IMR-90 (cell line): ENCODE data around the gene PSEN1. TPM values are rescaled to one million over a fixed set of nuclear protein-coding genes. Genes with fewer than 3 reads are reported as not detected.

ENCODE experiments used
- ATAC-seq: fragments of 200-7000 bp; cut with Tn5 transposase; 2 replicates; pipeline ENCODE4 v1.9.1; 2020; ENCODE audit warnings: low read depth, mild to moderate bottlenecking, moderate library complexity
- BruUV-seq: library from RNA; stranded (reverse); fragments of 400-500 nt; replicated peaks from 2 replicates; lab custom pipeline; 2021; lab: Mats Ljungman, UMichigan
- CTCF ChIA-PET: fragments of 300-600 bp; formaldehyde crosslinking; extraction: SDS; loops from one replicate; lab custom pipeline; 2021; ENCODE audit warnings: antibody characterized with exemption; lab: Yijun Ruan, JAX
- POLR2A ChIA-PET: fragments of 300-600 bp; sonication (Branson Sonifier 250); formaldehyde crosslinking; loops from one replicate; lab custom pipeline; 2022; ENCODE audit warnings: antibody characterized with exemption; ENCODE audit not compliant: unreplicated experiment; lab: Charles Lee
- DNase-seq: peaks from one replicate; pipeline ENCODE4 v3.0.0; 2013
- H2AFZ ChIP-seq: replicated peaks from 2 replicates; pipeline ENCODE3; 2013; ENCODE audit warnings: low read length, mild to moderate bottlenecking; ENCODE audit not compliant: poor library complexity
- H2AK5ac ChIP-seq: 2 replicates; pipeline ENCODE4 v1.6.1; 2013; ENCODE audit warnings: low read depth, low read length, inconsistent platforms
- H2AK9ac ChIP-seq: replicated peaks from 2 replicates; pipeline ENCODE3; 2013; ENCODE audit warnings: mild to moderate bottlenecking, low read depth, low read length, moderate library complexity; ENCODE audit not compliant: poor library complexity
- H2BK120ac ChIP-seq: 2 replicates; pipeline ENCODE4 v1.6.1; 2013; ENCODE audit warnings: low read depth, low read length, inconsistent platforms
- H2BK15ac ChIP-seq: 3 replicates; pipeline ENCODE4 v1.6.1; 2013; ENCODE audit warnings: low read depth, low read length, inconsistent platforms
- H2BK20ac ChIP-seq: 2 replicates; pipeline ENCODE4 v1.6.1; 2013; ENCODE audit warnings: low read depth, mild to moderate bottlenecking, inconsistent platforms, low read length, moderate library complexity
- H2BK5ac ChIP-seq: 2 replicates; pipeline ENCODE4 v1.6.1; 2013; ENCODE audit warnings: mild to moderate bottlenecking, low read depth, low read length, inconsistent platforms; ENCODE audit not compliant: poor library complexity, severe bottlenecking
- H3K14ac ChIP-seq: replicated peaks from 2 replicates; pipeline ENCODE4 v1.6.1; 2013; ENCODE audit warnings: low read depth, low read length, inconsistent platforms
- H3K18ac ChIP-seq: 2 replicates; pipeline ENCODE4 v1.6.1; 2013; ENCODE audit warnings: low read depth, low read length, control low read depth
- H3K23ac ChIP-seq: 2 replicates; pipeline ENCODE4 v1.6.1; 2013; ENCODE audit warnings: low read depth, low read length, inconsistent platforms
- H3K27ac ChIP-seq: 2 replicates; pipeline ENCODE4 v1.5.1; 2013; ENCODE audit warnings: mild to moderate bottlenecking, control low read depth, low read length; ENCODE audit not compliant: insufficient read depth
- H3K27me3 ChIP-seq: 2 replicates; pipeline ENCODE4 v1.6.1; 2013; ENCODE audit warnings: low read length; ENCODE audit not compliant: control insufficient read depth, insufficient read depth
- H3K36me3 ChIP-seq: 2 replicates; pipeline ENCODE4 v1.6.1; 2013; ENCODE audit warnings: low read length, mixed read lengths; ENCODE audit not compliant: control insufficient read depth, insufficient read depth
- H3K4ac ChIP-seq: 2 replicates; pipeline ENCODE4 v1.6.1; 2013; ENCODE audit warnings: low read depth, low read length, inconsistent platforms
- H3K4me1 ChIP-seq: 2 replicates; pipeline ENCODE4 v1.6.1; 2013; ENCODE audit warnings: low read length, mixed read lengths; ENCODE audit not compliant: control insufficient read depth, insufficient read depth
- H3K4me2 ChIP-seq: 2 replicates; pipeline ENCODE4 v1.6.1; 2013; ENCODE audit warnings: low read depth, mild to moderate bottlenecking, control low read depth, low read length, moderate library complexity
- H3K4me3 ChIP-seq: 2 replicates; pipeline ENCODE4 v1.5.1; 2013; ENCODE audit warnings: low read depth, mild to moderate bottlenecking, control low read depth, low read length, moderate library complexity; ENCODE audit not compliant: insufficient read depth
- H3K56ac ChIP-seq: 2 replicates; pipeline ENCODE4 v1.6.1; 2013; ENCODE audit warnings: low read length, inconsistent platforms; ENCODE audit not compliant: insufficient read depth; ENCODE audit errors: extremely low read depth
- H3K79me1 ChIP-seq, 2 experiments: 2 replicates each; pipeline ENCODE4 v1.6.1; 2013; ENCODE audit warnings: low read length in 2 of 2, inconsistent platforms in 1 of 2, low read depth in 1 of 2
- H3K9ac ChIP-seq: 2 replicates; pipeline ENCODE4 v1.6.1; 2013; ENCODE audit warnings: low read depth, low read length, control low read depth
- H3K9me1 ChIP-seq: 2 replicates; pipeline ENCODE4 v1.6.1; 2013; ENCODE audit warnings: low read length, inconsistent platforms; ENCODE audit not compliant: insufficient read depth
- H3K9me3 ChIP-seq: 2 replicates; pipeline ENCODE4 v1.6.1; 2013; ENCODE audit warnings: low read length; ENCODE audit not compliant: control insufficient read depth, insufficient read depth
- H4K20me1 ChIP-seq: 2 replicates; pipeline ENCODE4 v1.6.1; 2013; ENCODE audit warnings: low read length, inconsistent platforms; ENCODE audit not compliant: insufficient read depth
- H4K5ac ChIP-seq: 2 replicates; pipeline ENCODE4 v1.6.1; 2013; ENCODE audit warnings: mild to moderate bottlenecking, low read depth, low read length, control low read depth
- H4K8ac ChIP-seq, 2 experiments: 2 replicates each; pipeline ENCODE4 v1.6.1; 2013; ENCODE audit warnings: low read depth in 2 of 2, low read length in 2 of 2, control low read depth in 1 of 2, inconsistent platforms in 1 of 2
- H4K91ac ChIP-seq: 2 replicates; pipeline ENCODE4 v1.6.1; 2013; ENCODE audit warnings: low read depth, low read length, inconsistent platforms; ENCODE audit not compliant: insufficient read depth
- CHD1 ChIP-seq: IDR thresholded peaks from 2 replicates; pipeline ENCODE4 v1.6.1; 2012; ENCODE audit warnings: low read depth, low read length, improper control_type of control experiment
- CTCF ChIP-seq: conservative IDR thresholded peaks from 2 replicates; pipeline ENCODE4 v1.5.1; 2012; ENCODE audit warnings: mild to moderate bottlenecking, low read depth, low read length, improper control_type of control experiment
- ELK1 ChIP-seq: fragments of 150-350 bp; IDR thresholded peaks from 2 replicates; pipeline ENCODE4 v1.6.1; 2016; ENCODE audit warnings: low read depth, mild to moderate bottlenecking, low read length, moderate library complexity, borderline replicate concordance
- MAFK ChIP-seq: IDR thresholded peaks from 2 replicates; pipeline ENCODE4 v1.6.1; 2012; ENCODE audit warnings: low read depth, low read length, improper control_type of control experiment
- NFE2L2 ChIP-seq: fragments of 150-350 bp; IDR thresholded peaks from 2 replicates; pipeline ENCODE4 v1.6.1; 2016; ENCODE audit warnings: low read depth, mild to moderate bottlenecking, low read length
- POLR2A ChIP-seq: IDR thresholded peaks from 2 replicates; pipeline ENCODE4 v1.6.1; 2012; ENCODE audit warnings: mild to moderate bottlenecking, low read depth, low read length
- RAD21 ChIP-seq: IDR thresholded peaks from 2 replicates; pipeline ENCODE4 v1.6.1; 2012; ENCODE audit warnings: low read length, improper control_type of control experiment
- RFX5 ChIP-seq: IDR thresholded peaks from 2 replicates; pipeline ENCODE4 v1.8.0; 2012; ENCODE audit warnings: low read depth, mild to moderate bottlenecking, low read length, moderate library complexity
- SMC3 ChIP-seq: fragments of 150-350 bp; IDR thresholded peaks from 2 replicates; pipeline ENCODE4 v1.6.1; 2016; ENCODE audit warnings: low read depth, mild to moderate bottlenecking, antibody characterized with exemption, low read length, moderate library complexity
- USF2 ChIP-seq: fragments of 150-350 bp; IDR thresholded peaks from 2 replicates; pipeline ENCODE4 v1.6.1; 2017; ENCODE audit warnings: mild to moderate bottlenecking, antibody characterized with exemption, low read length, low read depth
- WGBS, 2 experiments: methylation state at CpG; one replicate each; pipeline versions ENCODE4 v1.1.5 to v1.1.7; 2013; ENCODE audit warnings: missing lambda C conversion rate in 2 of 2; ENCODE audit not compliant: insufficient read length in 1 of 2; ENCODE audit errors: extremely low coverage in 2 of 2; 5-methylcytosine and 5-hydroxymethylcytosine counted together
- dilution Hi-C: fragments of 300-500 bp; cut with HindIII; formaldehyde crosslinking; loops from one replicate; pipeline ENCODE4 v1.14.3; 2018; ENCODE audit warnings: low sequenced_read_pairs; ENCODE audit not compliant: unreplicated experiment
- in situ Hi-C: fragments of 300-500 bp; cut with MboI; formaldehyde crosslinking; loops from 3 replicates; pipeline ENCODE4 v1.14.3; 2019; ENCODE audit warnings: low sequenced_read_pairs, inconsistent platforms, mixed read lengths
- intact Hi-C: fragments of 100-400 bp; cut with micrococcal nuclease; formaldehyde crosslinking; loops from 2 replicates; pipeline ENCODE4 v1.10.0; 2022
- polyA plus RNA-seq, 3 experiments: library from polyadenylated mRNA; depleted of rRNA; stranded (reverse); fragments of >200 nt; gene quantifications; 2 replicates each; pipeline ENCODE4 v1.2.3, GENCODE V29; 2012; ENCODE audit warnings: low replicate concordance in 1 of 3
- total RNA-seq: library from RNA; depleted of rRNA; stranded (reverse); fragments of >200 nt; gene quantifications from 2 replicates; pipeline ENCODE4 v1.2.3, GENCODE V29; 2012

The PSEN1 gene
- total and polyA plus RNA-seq, 2 of the 4 experiments (the other 2 are of a cell fraction): 14.8 to 62.7 TPM

GRCh38 chr14:73231981-73232851 lies 95.9 kb downstream of the PSEN1 start:
- Histone ChIP-seq H2AFZ (peak overlapping the region; percentile 62), H3K18ac (no peak overlapping the region), H2AK9ac (no peak overlapping the region), H3K56ac (no peak overlapping the region), H3K9ac (no peak overlapping the region), H2AK5ac (peak overlapping the region; percentile 54; the same call in 1 of the 2 replicates), H3K27ac (no peak overlapping the region), H4K8ac (no peak overlapping the region), H2BK15ac (no peak overlapping the region), H3K27me3 (peaks cover 35% of the 10 kb centered on the region), H4K5ac (no peak overlapping the region), H2BK120ac (peak overlapping the region; percentile 26; the same call in 1 of the 2 replicates), H3K4ac (peak overlapping the region; percentile 51; the same call in 1 of the 2 replicates), H3K23ac (0 out of 2 replicates have a peak overlapping the region, but pooled peaks have one; percentile 4), H2BK5ac (no peak overlapping the region), H3K36me3 (no peaks in the 10 kb centered on the region), H3K4me2 (no peak overlapping the region), H3K4me1 (peaks cover 24% of the 10 kb centered on the region), H2BK20ac (peak overlapping the region; percentile 18; the same call in 1 of the 2 replicates), H3K9me1 (peaks cover 13% of the 10 kb centered on the region), H3K9me3 (no peaks in the 10 kb centered on the region), H4K91ac (peak overlapping the region; percentile 21; the same call in 1 of the 2 replicates), H4K20me1 (peaks cover 10% of the 10 kb centered on the region), H3K14ac (peak overlapping the region; percentile 6; the same call in 1 of the 2 replicates), H3K4me3 (no peak overlapping the region), H3K79me1 (0 out of 4 replicates have a peak, but pooled peaks cover 0 to 5% of the 10 kb centered on the region in 2 experiments)
- BruUV-seq: no TSS peak
- TF ChIP-seq NFE2L2: no peak
- no peak for TF ChIP-seq MAFK
- TF ChIP-seq RFX5: no peak
- no peak for TF ChIP-seq CHD1
- TF ChIP-seq RAD21: peak; percentile 17; the same call in 1 of the 2 replicates
- TF ChIP-seq SMC3: 0 out of 2 replicates have a peak, but pooled peaks have one; percentile 4
- TF ChIP-seq ELK1: no peak
- TF ChIP-seq USF2: no peak
- 0 out of 2 replicates have a peak, but pooled peaks have one; percentile 21 for TF ChIP-seq CTCF
- no peak for TF ChIP-seq POLR2A
- ATAC-seq (no peak), DNase-seq (no peak)
- CTCF ChIA-PET: interaction anchor here (1.2 kb wide), 1 partner anchor 15 kb away, joined by 3 read pairs; no protein-coding TSS in a partner anchor
- intact Hi-C loops: no loop called here
- in situ Hi-C loops: no loop called here
- 46% methylated on average over 7 of the region's 19 CpGs; no CpG with 5 or more reads in 1 of the 2 experiments for WGBS, 2 experiments
- POLR2A ChIA-PET: no interaction called here
- dilution Hi-C loops: no loop called here
